ENCODE measurements around the gene C16orf89. TPM values are rescaled to one million over a fixed set of nuclear protein-coding genes. Genes with fewer than 3 reads are reported as not detected.

The C16orf89 gene
- polyA plus RNA-seq, 1 donor (not counting 4 experiments of a cell fraction or from before 2014, with no cell fraction given), result not detected

DNA sequence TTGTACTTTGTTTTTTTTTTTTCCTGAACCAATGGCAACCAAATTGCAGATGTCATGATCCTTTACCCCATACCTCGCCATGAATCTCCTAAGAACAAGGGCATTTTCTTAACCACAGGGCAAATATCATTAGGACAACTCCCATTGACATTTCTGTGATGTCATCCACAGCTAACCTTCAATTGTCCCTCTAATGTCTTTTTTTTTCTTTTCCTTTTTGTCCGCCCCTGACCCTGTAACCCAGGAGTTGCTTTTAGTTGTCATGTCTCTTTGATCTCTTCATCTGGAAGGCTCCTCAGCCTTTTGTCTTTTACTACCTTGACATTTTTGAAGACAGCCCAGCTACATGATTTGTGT is 31.6 kb downstream of the C16orf89 start:
- no peak for FAIRE-seq
- DNase-seq (ENCODE audit: low read depth, low spot score), result no peak
- Histone ChIP-seq H3K4me2 (ENCODE audit: control insufficient read depth, extremely low read depth, insufficient read depth, low read depth, low read length) (peak overlapping the region; percentile 99), H3K36me3 (ENCODE audit: control insufficient read depth in 2 of 2, extremely low read depth in 1 of 2, insufficient read depth in 2 of 2, low read length in 2 of 2) (no peaks in the 10 kb centered on the region), H3K4me1 (ENCODE audit: control insufficient read depth, extremely low read depth, insufficient read depth, low read length) (peaks cover 21% of the 10 kb centered on the region), H4K20me1 (ENCODE audit: control insufficient read depth, extremely low read depth, insufficient read depth, low read length) (no peaks in the 10 kb centered on the region), H3K9me1 (ENCODE audit: control insufficient read depth, extremely low read depth, insufficient read depth, low read length) (no peaks in the 10 kb centered on the region), H3K4me3 (ENCODE audit: control insufficient read depth in 2 of 3, extremely low read depth in 1 of 3, insufficient read depth in 2 of 3, low read depth in 1 of 3, low read length in 3 of 3) (peak overlapping the region; percentile 78 to 88 (median 87)), H3K9ac (ENCODE audit: control insufficient read depth, extremely low read depth, insufficient read depth, low read length) (peak overlapping the region; percentile 82), H2AFZ (ENCODE audit: control insufficient read depth, low read length) (peak overlapping the region; percentile 96), H3K27me3 (ENCODE audit: control insufficient read depth, extremely low read depth, insufficient read depth, low read length) (no peaks in the 10 kb centered on the region), H3K9me3 (ENCODE audit: control insufficient read depth, low read depth, low read length) (no peaks in the 10 kb centered on the region), H3K79me2 (ENCODE audit: control insufficient read depth, insufficient read depth, low read length) (no peaks in the 10 kb centered on the region), H3K27ac (ENCODE audit: control insufficient read depth, insufficient read depth, low read length) (peak overlapping the region; percentile 62)
- dilution Hi-C loops (cut with MboI; ENCODE audit: extremely low pct_ligation_motif_present, low sequenced_read_pairs), result no loop called here
- TF ChIP-seq EZH2 (IDR thresholded peaks at IDR 0.05; ENCODE audit: low read length) (no peak), CTCF (optimal IDR thresholded peaks at IDR 0.05 in 1 of 3, IDR thresholded peaks at IDR 0.05 in 1 of 3, conservative IDR thresholded peaks at IDR 0.05 in 1 of 3; ENCODE audit: extremely low read depth in 1 of 3, insufficient read depth in 2 of 3, low read length in 3 of 3) (no peak)

GRCh38 chr16:5033256-5034166 is 32.2 kb downstream of the C16orf89 start, which contains the start of gene NAGPA:
Gene NAGPA, minus strand, starts transcription at chr16:5033935. Its CDS starts 21 bp downstream, at chr16:5033914.
- Histone ChIP-seq H4K20me1 (ENCODE audit: control insufficient read depth, extremely low read depth, insufficient read depth, low read length) (no peaks in the 10 kb centered on the region), H3K27me3 (ENCODE audit: control insufficient read depth, extremely low read depth, insufficient read depth, low read length) (no peaks in the 10 kb centered on the region), H3K27ac (ENCODE audit: control insufficient read depth, insufficient read depth, low read length) (peak within 1 kb of the TSS; percentile 62), H3K9me3 (ENCODE audit: control insufficient read depth, low read depth, low read length) (no peaks in the 10 kb centered on the region), H3K9me1 (ENCODE audit: control insufficient read depth, extremely low read depth, insufficient read depth, low read length) (no peaks in the 10 kb centered on the region), H3K79me2 (ENCODE audit: control insufficient read depth, insufficient read depth, low read length) (no peaks in the 10 kb centered on the region), H3K9ac (ENCODE audit: control insufficient read depth, extremely low read depth, insufficient read depth, low read length) (peak within 1 kb of the TSS; percentile 82), H3K36me3 (ENCODE audit: control insufficient read depth in 2 of 2, extremely low read depth in 1 of 2, insufficient read depth in 2 of 2, low read length in 2 of 2) (no peaks in the 10 kb centered on the region), H3K4me3 (ENCODE audit: control insufficient read depth in 2 of 3, extremely low read depth in 1 of 3, insufficient read depth in 2 of 3, low read depth in 1 of 3, low read length in 3 of 3) (peak within 1 kb of the TSS; percentile 78 to 88 (median 87)), H3K4me2 (ENCODE audit: control insufficient read depth, extremely low read depth, insufficient read depth, low read depth, low read length) (peak within 1 kb of the TSS; percentile 99), H2AFZ (ENCODE audit: control insufficient read depth, low read length) (peak within 1 kb of the TSS; percentile 96), H3K4me1 (ENCODE audit: control insufficient read depth, extremely low read depth, insufficient read depth, low read length) (peaks cover 21% of the 10 kb centered on the region)
- dilution Hi-C loops (cut with MboI; ENCODE audit: extremely low pct_ligation_motif_present, low sequenced_read_pairs), result no loop called here
- DNase-seq (ENCODE audit: low read depth, low spot score) (peak; percentile 26), FAIRE-seq (peak; percentile 82)
- no peak for TF ChIP-seq EZH2 (IDR thresholded peaks at IDR 0.05; ENCODE audit: low read length)
- no peak for TF ChIP-seq CTCF (optimal IDR thresholded peaks at IDR 0.05 in 1 of 3, IDR thresholded peaks at IDR 0.05 in 1 of 3, conservative IDR thresholded peaks at IDR 0.05 in 1 of 3; ENCODE audit: extremely low read depth in 1 of 3, insufficient read depth in 2 of 3, low read length in 3 of 3)
